HG03460 (cell line): ENCODE data around the gene WASHC2A.
A peak's percentile ranks its signal among the peaks of the same experiment; 100 is the strongest.
"Not testable (repeated sequence)": the region's sequence is repeated elsewhere in the genome, so short reads cannot be mapped to it uniquely, and the experiment has no call there.

Experiments
- ATAC-seq: cut with Tn5 transposase; IDR thresholded peaks from one replicate; pipeline ENCODE4 v1.9.1; 2021; ENCODE audit not compliant: unreplicated experiment

Gene WASHC2A, protein sequence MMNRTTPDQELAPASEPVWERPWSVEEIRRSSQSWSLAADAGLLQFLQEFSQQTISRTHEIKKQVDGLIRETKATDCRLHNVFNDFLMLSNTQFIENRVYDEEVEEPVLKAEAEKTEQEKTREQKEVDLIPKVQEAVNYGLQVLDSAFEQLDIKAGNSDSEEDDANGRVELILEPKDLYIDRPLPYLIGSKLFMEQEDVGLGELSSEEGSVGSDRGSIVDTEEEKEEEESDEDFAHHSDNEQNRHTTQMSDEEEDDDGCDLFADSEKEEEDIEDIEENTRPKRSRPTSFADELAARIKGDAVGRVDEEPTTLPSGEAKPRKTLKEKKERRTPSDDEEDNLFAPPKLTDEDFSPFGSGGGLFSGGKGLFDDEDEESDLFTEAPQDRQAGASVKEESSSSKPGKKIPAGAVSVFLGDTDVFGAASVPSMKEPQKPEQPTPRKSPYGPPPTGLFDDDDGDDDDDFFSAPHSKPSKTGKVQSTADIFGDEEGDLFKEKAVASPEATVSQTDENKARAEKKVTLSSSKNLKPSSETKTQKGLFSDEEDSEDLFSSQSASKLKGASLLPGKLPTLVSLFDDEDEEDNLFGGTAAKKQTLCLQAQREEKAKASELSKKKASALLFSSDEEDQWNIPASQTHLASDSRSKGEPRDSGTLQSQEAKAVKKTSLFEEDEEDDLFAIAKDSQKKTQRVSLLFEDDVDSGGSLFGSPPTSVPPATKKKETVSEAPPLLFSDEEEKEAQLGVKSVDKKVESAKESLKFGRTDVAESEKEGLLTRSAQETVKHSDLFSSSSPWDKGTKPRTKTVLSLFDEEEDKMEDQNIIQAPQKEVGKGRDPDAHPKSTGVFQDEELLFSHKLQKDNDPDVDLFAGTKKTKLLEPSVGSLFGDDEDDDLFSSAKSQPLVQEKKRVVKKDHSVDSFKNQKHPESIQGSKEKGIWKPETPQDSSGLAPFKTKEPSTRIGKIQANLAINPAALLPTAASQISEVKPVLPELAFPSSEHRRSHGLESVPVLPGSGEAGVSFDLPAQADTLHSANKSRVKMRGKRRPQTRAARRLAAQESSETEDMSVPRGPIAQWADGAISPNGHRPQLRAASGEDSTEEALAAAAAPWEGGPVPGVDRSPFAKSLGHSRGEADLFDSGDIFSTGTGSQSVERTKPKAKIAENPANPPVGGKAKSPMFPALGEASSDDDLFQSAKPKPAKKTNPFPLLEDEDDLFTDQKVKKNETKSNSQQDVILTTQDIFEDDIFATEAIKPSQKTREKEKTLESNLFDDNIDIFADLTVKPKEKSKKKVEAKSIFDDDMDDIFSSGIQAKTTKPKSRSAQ (N-terminal part only)

DNA sequence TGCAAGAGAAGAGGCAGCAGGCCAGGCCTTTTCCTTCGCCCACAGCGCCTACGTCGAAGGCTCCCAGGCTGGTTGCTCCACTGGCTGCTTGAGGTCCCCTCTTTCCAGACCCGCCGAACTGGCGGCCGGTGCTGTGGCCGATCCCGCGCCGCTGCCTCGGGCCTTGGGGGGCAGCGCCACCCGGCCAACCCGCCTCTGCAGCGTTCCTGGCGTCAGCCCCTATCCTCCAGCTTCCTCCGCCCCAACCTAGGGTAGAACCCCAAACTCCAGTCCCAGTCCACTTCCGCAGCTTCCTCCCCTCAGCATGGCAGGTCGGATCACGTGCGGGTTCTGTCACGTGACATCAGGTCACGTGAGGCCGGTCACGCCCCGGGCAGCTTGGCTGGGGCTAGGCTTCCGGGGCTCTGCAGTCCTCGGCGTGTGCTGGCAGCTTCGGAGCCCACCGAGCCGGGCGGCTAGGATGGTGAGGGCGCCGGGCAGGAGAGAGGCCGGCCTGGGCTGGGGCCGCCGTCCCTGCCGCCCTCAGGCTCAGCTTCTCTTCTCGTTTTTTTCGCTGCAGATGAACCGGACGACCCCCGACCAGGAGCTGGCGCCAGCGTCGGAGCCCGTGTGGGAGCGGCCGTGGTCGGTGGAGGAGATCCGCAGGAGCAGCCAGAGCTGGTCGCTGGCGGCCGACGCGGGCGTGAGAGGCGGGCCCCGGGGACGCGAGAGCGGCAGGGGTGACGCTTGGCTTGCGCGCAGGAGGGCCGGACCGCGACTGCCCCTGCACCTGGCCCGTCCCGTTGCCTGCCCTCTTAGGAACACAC lies at the start of gene WASHC2A:
TSS of gene WASHC2A (plus strand) at position 409 of the 806 bp plus-strand sequence. CDS start at position 461, 52 bp downstream.
- peak; percentile 94 for ATAC-seq

DNA sequence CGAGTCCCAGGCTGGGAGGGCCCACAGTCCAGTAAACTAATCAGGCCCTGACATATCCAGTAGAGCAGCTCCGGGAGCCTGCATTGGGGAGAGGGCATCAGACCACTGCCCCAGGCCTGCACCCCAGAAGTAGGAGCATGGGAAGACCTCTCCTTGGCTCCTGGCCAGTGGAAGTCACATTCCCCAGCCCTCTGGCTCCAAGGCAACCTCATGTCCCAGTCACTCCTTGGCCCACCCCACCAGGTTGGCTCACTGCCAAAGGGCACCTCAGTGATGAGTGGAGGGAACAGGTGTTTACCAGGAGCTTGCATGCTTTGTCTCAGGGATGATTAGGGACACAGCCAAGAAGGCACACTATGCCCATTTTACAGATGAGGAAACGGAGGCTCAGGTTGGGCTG lies 48.5 kb upstream of the WASHC2A start:
- ATAC-seq = not testable (repeated sequence)

DNA sequence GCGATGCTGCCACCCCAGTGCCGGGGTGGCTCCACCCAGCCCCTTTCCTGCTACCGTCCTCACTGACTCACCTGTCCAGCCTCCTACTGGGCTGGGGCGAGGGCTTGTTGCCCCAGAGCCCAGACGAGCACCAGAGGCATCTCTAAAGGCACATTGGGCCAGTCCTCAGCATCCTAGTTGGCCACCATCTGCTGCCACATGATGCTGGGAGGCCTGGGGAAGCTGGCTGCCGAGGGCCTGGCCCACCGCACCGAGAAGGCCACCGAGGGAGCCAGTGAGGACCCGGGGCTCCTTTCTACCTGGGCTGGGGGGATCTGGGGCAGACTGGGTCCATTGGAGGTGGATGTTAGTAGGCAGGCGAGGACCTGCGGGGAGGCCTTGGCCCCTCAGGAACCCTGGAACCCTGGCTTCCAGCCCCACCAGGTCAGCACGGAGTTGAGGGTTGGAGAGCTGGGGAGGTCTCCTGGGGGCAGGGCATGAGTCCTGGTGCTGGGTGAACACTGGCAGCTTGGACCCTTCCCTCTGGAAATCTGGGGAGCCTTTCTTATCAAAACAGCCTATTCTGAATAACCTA lies 47.2 kb upstream of the WASHC2A start:
- not testable (repeated sequence) for ATAC-seq

DNA sequence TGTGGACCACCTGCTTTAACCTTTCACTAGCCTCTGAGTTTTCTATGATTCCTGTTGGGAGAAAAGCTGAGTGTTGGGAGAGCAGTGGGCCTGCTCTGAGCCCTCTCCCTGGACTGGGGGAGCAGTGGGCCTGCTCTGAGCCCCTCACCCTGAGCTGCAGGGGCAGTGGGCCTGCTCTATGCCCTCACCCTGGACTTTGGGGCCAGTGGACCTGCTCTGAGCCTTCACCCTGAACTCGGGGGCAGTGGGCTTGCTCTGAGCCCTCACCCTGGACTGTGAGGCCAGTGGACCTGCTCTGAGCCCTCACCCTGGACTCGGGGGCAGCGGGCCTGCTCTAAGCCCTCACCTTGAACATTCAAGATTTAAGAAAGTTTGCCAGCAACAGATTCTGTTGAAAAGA lies 46.1 kb upstream of the WASHC2A start:
- no peak for ATAC-seq

DNA sequence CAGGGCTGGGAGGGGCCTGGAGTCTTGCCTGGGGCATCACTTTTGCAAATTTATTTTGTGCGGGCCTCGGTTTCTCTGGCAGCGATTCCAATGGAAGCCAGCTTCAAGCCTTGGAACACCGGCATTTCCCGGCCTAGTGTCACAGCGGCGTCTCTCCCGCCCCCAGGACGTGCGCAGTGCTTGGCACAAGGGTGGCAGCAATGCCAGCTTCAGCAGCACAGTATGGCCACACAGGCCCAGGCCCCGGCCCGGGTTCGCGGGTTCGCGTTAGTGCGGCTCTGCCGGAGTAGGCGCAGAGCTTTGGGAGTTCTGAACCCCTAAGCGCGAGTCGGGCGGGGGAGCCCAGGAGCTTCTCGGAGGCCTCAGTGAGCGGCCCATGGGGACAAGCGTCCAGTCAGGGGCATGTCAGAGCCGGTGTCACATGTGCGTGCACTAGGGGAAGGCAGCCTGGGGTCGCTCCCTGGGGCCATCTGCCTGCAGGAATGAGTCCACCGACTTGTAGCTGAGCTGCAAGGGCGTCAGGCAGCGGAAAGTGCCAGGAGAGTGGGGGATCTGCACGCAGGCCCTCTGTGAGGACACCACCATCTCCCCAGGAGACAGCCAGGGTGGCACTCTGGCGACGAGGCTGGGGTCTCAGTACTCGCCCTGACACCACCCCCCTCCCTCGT lies 42.9 kb upstream of the WASHC2A start:
- not testable (repeated sequence) for ATAC-seq

DNA sequence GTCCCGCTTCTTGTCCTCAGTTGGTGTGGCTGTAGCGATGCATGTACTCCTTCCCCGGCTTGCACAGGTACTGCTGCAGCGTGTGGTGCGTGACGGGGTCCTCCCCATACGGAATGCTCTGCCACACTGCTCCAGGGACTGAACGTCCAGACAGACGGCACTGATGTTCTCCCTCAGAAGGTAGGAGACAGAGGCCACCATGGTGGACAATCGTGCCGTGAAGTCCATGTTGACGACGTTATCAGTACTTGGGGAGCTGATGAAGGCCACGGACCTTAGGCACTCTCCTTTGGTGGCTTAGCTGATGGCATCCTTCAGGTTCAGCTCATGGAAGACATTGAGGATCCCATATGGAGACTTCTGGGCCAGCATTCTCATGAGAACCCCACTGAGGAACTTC lies 42.1 kb upstream of the WASHC2A start:
- ATAC-seq = no peak

DNA sequence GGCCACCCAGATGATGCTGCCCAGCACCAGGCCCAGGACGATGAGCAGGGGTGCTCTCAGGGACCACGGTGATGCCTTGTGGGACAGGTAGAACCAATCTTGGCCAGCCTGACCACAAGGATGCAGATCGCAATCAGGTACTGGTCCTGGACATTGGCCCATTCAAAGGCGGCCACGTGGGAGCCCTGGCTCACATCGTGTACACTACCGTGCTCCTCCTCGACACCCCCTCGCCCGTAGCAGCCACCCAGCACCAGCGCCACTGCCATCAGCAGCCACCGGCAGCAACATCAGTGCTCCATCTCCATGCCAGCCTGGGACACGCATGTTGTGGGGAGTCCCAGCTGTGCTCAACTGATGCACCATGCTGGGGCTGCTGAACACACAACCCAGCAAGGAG lies 40.6 kb upstream of the WASHC2A start:
- ATAC-seq = no peak

DNA sequence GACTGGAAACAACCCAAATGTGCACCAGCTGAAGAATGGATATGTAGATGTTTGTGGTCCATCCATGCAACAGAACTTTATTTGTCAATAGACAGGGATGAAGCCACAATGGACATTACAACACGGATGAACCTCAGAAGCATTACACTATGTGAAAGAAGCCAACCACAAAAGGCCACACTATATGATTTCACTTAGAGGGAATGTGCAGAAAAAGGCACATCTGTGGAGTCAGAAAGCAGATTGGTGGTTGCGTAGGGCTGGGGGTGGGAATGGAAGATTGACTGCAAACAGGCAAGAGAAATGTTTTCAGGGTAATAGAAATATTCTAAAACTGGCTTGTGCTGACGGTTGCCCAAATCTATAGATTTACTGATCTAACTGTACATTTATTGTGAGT lies 34.3 kb upstream of the WASHC2A start:
- no peak for ATAC-seq

DNA sequence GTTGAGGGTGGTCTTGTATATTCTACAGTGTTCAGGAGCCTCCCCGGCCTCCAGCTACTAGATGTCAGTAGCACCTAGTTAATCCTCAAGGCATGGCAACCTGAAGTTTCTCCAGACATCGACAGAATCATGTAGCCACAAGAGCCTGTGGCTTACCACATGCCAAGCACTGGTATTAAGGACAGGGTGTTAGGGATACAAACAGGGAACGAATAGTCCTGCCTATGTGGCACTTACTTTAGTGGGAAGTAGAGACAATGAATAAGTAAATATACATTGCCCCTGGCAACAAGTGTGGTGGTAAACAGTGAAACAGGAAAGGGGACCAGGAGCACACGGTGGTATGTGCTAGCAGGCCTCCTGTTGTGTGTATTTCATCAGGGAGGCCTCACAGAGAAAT lies 32.4 kb upstream of the WASHC2A start:
- not testable (repeated sequence) for ATAC-seq

DNA sequence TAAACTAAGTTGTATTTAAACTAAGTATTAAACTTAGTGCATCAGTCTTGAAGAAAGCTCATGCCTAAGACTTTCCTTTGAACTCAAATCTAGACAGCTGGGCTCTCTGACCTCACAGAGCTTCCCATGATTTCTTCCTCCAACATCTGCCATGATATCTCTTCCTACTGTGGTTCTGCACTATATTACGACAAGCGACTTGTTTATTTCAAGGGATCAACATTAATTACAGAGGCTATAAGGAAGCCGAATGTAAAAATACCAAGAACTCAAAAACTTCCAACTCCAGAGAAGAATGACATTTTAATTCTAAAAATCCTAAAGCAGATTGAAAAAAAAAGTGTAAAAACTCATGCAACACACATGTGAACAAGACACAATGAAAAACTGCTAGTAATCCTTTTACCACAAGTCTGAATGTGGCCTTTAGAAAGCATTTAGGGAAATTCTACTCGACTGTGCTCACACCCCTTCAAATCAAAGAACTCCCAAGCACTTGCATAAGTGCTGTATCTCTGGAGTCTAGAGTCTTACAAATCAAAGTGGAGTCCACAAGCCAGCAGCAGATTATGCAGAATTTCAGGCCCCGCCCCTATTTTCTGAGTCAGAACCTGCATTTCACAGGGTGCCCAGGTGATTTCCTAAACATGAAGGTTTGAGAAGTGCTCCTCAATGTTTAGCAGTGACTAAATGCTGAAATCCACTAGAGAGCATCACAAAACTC lies 22.7 kb upstream of the WASHC2A start:
- no peak for ATAC-seq

DNA sequence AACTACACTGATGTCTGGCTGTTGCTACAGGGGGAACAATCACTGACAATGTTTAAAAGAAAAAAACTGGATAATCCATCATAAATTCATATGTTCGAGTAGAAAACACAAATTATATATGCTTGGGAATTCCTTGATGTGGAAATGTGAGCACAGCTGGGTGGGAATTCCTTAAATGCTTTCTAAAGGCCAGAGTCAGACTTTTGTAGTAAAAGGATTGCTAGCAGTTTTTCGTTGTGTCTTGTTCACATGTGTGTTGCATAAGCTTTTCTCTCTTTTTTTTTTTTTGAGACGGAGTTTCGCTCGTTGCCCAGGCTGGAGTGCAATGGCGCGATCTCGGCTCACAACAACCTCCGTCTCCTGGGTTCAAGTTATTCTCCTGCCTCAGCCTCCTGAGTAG lies 21.3 kb upstream of the WASHC2A start:
- ATAC-seq = not testable (repeated sequence)

DNA sequence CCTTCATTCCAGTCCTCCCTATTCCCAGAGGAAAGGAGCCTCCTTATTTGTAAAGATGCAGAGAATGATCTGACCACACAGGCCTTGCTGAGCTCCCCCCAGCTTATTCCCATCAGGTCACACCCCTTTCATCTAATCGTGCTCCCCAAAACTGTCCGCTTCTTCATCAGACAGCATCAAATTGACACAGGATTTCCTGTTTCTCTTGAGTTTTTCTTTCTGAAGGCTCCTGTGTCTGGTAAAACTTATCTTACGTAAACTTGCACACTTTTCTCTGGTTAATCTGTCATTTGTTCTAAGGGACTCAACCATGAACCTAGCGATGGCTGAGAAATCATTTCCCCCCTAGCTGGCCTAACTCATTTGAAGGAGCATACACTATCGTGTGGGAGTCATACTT lies 20.2 kb upstream of the WASHC2A start:
- not testable (repeated sequence) for ATAC-seq

DNA sequence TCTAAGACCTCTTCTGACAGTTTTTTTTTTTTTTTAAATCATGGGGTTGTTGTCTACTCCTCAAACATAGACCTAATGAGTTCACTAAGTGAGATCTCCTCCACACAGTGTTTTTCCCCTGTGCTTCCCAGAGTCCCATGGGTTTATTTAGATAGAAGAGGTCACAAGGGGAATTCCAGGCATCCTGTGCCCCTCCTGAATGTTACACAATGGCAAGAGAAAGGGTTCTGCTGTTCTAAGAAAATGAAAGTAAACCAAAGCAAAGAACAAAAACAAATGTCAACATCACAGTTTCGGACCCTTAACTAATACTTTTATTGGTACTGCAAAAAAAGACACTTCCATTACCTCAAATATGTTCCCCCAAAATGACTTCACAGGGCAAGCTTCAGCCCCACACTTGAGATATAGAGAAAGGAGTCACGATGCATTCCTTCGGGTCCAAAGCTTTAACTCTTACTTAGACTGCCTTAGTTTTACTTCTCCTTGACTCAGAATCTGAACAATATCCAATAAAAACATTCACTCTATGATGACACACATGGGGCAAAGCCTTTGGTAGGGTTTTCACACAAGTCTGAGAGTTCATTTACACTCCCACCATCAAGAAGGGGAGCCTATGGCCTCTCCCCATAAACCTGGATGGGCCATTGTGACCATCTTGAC lies 15.6 kb upstream of the WASHC2A start:
- ATAC-seq = not testable (repeated sequence)

DNA sequence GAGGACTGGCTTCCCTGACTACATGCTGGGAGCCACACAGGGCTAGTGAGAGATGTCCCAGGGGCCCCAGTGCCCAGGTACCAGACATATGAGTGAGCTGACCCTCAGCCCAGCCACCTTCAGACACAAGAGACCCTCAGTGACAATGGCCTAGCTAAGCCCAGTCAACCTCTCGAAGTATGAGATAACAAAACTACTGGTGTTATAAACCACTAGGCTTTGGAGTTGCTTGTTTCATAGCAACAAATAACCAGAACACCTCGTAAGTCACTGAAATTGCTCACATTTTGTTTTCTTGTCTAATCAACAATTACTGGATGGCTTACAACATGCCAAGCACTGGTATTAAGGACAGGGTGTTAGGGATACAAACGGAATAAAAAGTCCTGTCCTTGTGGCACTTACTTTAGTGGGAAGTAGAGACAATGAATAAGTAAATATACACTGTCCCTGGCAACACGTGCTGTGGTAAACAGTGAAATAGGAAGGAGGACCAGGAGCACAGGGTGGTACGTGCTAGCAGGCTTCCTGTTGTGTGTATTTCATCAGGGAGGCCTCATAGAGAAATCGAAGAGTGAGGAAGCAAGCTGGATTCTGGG lies 14.9 kb upstream of the WASHC2A start:
- not testable (repeated sequence) for ATAC-seq

DNA sequence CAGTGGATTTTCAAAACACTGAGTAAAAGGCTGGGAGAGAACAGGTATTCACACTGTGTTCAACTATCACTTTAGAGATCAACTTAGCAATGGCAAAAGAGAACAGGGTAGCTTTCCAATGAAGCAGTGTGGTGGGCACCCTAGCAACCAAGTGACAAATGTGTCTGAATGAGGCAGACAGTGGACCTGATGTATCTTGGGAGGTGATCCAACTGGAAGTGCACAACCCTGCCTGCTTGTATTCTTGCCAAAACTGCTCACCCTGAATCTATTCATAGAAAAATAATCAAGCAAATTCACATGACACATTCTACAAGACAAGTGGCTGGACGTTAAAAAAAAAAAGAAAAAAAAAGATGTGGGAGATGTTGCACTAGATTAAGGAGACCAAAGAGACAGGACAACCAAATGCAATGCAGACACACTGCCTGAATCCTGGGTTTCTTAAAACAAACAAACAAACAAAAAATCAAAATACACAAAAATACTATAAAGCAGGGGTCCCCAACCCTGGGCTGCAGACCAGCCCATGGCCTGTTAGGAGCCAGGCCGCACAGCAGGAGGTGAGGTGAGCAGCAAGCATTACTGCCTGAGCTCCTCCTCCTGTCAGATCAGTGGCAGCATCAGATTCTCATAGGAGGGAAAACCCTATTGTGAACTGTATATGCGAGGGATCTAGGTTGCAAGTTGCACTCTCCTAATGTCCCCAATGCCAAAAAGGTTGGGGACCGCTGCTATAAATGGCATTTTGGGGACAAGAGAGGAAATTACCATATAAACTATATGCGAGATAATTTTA lies 12.1 kb upstream of the WASHC2A start:
- ATAC-seq = not testable (repeated sequence)

DNA sequence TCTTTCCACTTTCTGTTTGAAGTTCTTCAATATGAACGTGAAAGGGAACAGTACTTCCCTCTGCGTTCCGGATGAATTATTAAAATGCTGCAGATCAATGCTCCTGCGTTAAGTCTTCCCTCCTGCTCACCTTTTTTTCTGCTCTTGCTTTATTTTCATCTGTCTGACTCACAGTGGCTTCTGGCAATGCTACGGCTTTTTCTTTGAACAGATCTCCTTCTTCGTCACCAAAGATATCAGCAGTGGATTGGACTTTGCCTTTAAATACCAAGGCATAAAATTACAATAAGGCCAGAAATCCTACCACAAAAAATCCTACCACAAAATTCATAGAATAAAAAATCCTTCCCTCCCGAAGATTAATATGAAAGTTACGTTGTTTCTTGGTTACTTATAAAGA lies 11.1 kb upstream of the WASHC2A start:
- not testable (repeated sequence) for ATAC-seq

DNA sequence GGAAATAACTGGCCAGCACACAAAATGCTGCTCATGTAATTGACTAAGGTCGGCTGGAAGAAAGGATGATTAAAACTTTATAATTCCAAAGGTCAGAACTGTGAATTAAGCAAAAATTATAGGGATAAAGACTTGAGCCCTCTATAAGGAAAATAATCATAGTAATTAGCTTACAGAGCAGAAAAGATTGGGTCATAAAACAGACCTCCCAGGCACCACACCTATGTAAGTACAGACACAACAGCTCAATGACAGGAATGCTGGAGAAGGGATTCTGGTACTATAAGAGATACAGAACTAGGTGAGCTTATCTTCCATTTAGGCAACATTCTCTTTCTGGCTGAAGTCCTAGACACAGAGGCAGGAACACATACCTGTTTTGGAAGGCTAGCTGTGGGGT lies 9.0 kb upstream of the WASHC2A start:
- ATAC-seq = not testable (repeated sequence)
